Left lung (tissue), 10 donors: ENCODE results near the gene PALS1. TPM values are rescaled to one million over a fixed set of nuclear protein-coding genes. Genes with fewer than 3 reads are reported as not detected.

ENCODE experiments used
- ATAC-seq: fragments of 200-7000 bp; cut with Tn5 transposase; one replicate; pipeline ENCODE4 v1.9.1; 2020; ENCODE audit warnings: moderate library complexity
- DNase-seq, 4 donors: peaks; one replicate each; pipeline ENCODE4 v3.0.0-alpha.2; 2013 to 2020
- H3K27ac ChIP-seq, 2 donors: fragments of 200-600 bp; sonication (generic) in 1 of 2; one replicate each; pipeline versions ENCODE4 v1.5.0 to v1.8.0; 2020 to 2021
- H3K27me3 ChIP-seq, 2 donors: fragments of 200-600 bp; sonication (generic) in 1 of 2; one replicate each; pipeline versions ENCODE4 v1.5.0 to v1.8.0; 2020 to 2021
- H3K36me3 ChIP-seq, 2 donors: fragments of 200-600 bp; sonication (generic) in 1 of 2; one replicate each; pipeline versions ENCODE4 v1.5.0 to v1.8.0; 2020 to 2021
- H3K4me1 ChIP-seq, 2 donors: fragments of 200-600 bp; one replicate each; pipeline ENCODE4 v1.8.0; 2021
- H3K4me3 ChIP-seq, 2 donors: fragments of 200-600 bp; sonication (generic) in 1 of 2; one replicate each; pipeline versions ENCODE4 v1.5.0 to v1.8.0; 2020 to 2021; ENCODE audit warnings: mild to moderate bottlenecking in 1 of 2
- H3K9me3 ChIP-seq, 2 donors: fragments of 200-600 bp; sonication (generic) in 1 of 2; one replicate each; pipeline versions ENCODE4 v1.5.0 to v1.8.0; 2020 to 2021
- intact Hi-C, 2 donors: fragments of 100-400 bp; cut with DNase I; formaldehyde crosslinking; loops; one replicate each; pipeline versions ENCODE4 v1.11.2 to v1.14.2; 2022
- polyA plus RNA-seq, 6 donors: library from polyadenylated mRNA; unstranded; fragments of 120-200 nt; gene quantifications; one replicate each; pipeline ENCODE4 v1.2.1, GENCODE V29; 2013; ENCODE audit not compliant: insufficient read length in 6 of 6
- total RNA-seq, 2 donors: library from RNA; stranded (reverse); fragmentation: NEBNext Ultra II Directional; extraction: Animal tissue kit (Norgen Biotek cat#: 25700); gene quantifications; one replicate each; pipeline ENCODE4 v1.2.1, GENCODE V29; 2021
- TF ChIP-seq, protein P1 (sequence below), 2 donors: fragments of 200-600 bp; sonication (generic) in 1 of 2; IDR thresholded peaks; one replicate each; pipeline versions ENCODE4 v1.5.0 to v1.8.0; 2021; ENCODE audit warnings: antibody characterized with exemption in 2 of 2
- donor health status: DM: no; HTN: yes; CAD: no.
- donor health status: DM: no; HTN: no; CAD: no.

Gene PALS1
- total and polyA plus RNA-seq, 8 donors, result 25.5 to 38.6 (median 29.7) TPM

DNA sequence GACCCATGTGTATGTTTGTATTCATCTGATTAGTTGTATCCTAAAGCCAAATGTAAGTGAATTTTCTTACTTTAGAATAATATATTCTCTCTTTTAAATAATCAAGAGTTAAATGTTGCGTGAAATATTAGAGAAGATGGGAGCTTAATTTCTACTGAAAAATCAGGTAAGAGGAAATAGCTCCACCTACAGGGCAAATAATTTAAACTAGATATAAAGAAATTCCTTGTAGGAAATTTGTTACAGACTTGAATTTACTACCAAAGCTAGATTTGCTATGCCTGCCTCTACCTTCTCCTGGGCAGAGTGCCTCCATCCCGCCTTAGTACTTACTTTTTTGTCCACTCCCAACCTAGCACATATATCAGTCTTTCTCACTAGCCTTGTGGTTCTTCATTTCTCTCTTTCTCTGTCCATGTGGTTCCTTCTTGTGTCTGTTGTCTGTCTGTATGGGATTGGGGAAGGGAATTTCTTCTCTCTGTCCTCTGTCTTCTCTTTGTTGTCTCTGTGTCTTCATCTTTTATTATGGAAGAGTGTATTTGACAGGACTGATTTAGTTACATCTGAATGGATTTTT lies 44.7 kb downstream of the PALS1 start:
- TF ChIP-seq, protein P1, sequence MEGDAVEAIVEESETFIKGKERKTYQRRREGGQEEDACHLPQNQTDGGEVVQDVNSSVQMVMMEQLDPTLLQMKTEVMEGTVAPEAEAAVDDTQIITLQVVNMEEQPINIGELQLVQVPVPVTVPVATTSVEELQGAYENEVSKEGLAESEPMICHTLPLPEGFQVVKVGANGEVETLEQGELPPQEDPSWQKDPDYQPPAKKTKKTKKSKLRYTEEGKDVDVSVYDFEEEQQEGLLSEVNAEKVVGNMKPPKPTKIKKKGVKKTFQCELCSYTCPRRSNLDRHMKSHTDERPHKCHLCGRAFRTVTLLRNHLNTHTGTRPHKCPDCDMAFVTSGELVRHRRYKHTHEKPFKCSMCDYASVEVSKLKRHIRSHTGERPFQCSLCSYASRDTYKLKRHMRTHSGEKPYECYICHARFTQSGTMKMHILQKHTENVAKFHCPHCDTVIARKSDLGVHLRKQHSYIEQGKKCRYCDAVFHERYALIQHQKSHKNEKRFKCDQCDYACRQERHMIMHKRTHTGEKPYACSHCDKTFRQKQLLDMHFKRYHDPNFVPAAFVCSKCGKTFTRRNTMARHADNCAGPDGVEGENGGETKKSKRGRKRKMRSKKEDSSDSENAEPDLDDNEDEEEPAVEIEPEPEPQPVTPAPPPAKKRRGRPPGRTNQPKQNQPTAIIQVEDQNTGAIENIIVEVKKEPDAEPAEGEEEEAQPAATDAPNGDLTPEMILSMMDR (IDR thresholded peaks at IDR 0.05), result peak; percentile 24 to 55
- DNase-seq, result peak in 1 of 4 donors; percentile 45
- H3K4me3 ChIP-seq, result no peak overlapping the region
- no peaks in the 10 kb centered on the region for H3K4me1 ChIP-seq
- ATAC-seq, result peak; percentile 57
- no peaks in the 10 kb centered on the region for H3K36me3 ChIP-seq
- H3K27ac ChIP-seq, result no peak overlapping the region
- intact Hi-C loops, result no loop called here
- H3K27me3 ChIP-seq, result no peaks in the 10 kb centered on the region
- H3K9me3 ChIP-seq, result no peaks in the 10 kb centered on the region

Other genes starting within 250 kb of the PALS1 start
- under 1 TPM in 1 of 2 donors, not detected in 1; 0.12 TPM for gene GARIN2, start 52.0 kb upstream of the PALS1 start, total RNA-seq
- under 1 TPM; 0.36 to 0.79 (median 0.59) TPM for gene GARIN2, start 52.0 kb upstream of the PALS1 start, polyA plus RNA-seq
- 100 to 1,000 TPM in 1 of 2 donors, 10 to 100 TPM in 1; 84.1 to 107 TPM for gene ATP6V1D, start 118.4 kb downstream of the PALS1 start, total RNA-seq
- gene ATP6V1D, start 118.4 kb downstream of the PALS1 start, polyA plus RNA-seq, result 100 to 1,000 TPM in 1 of 6 donors, 10 to 100 TPM in 5; 71.4 to 109 (median 85.1) TPM
- gene EIF2S1, start 118.9 kb downstream of the PALS1 start, total RNA-seq, result 10 to 100 TPM; 64.0 to 99.4 TPM
- 10 to 100 TPM; 76.6 to 89.9 (median 84.9) TPM for gene EIF2S1, start 118.9 kb downstream of the PALS1 start, polyA plus RNA-seq
- 1 to 10 TPM; 2.8 to 4.2 TPM for gene PLEK2, start 170.7 kb downstream of the PALS1 start, total RNA-seq
- 1 to 10 TPM; 3.2 to 6.7 (median 5.8) TPM for gene PLEK2, start 170.7 kb downstream of the PALS1 start, polyA plus RNA-seq
- 1 to 10 TPM; 3.1 to 7.7 TPM for gene TMEM229B, start 247.3 kb downstream of the PALS1 start, total RNA-seq
- under 1 TPM; 0.39 to 0.83 (median 0.73) TPM for gene TMEM229B, start 247.3 kb downstream of the PALS1 start, polyA plus RNA-seq